Progenitor cell of endocrine pancreas (in vitro differentiated cells): ENCODE results near the gene GMDS. TPM values are rescaled to one million over a fixed set of nuclear protein-coding genes. Genes with fewer than 3 reads are reported as not detected.

Source experiments
- DNase-seq: peaks from one replicate; pipeline ENCODE4 v3.0.0; 2021; ENCODE audit warnings: low spot score; ENCODE audit not compliant: unreplicated experiment
- H3K27ac Mint-ChIP-seq: 2 replicates; pipeline ENCODE4 v1.8.0; 2021; ENCODE audit warnings: mild to moderate bottlenecking, moderate library complexity, mixed read lengths
- H3K27me3 Mint-ChIP-seq: 2 replicates; pipeline ENCODE4 v1.8.0; 2021; ENCODE audit warnings: mixed read lengths
- H3K36me3 Mint-ChIP-seq: 2 replicates; pipeline ENCODE4 v1.8.0; 2022; ENCODE audit warnings: mixed read lengths; ENCODE audit not compliant: insufficient read depth
- H3K4me1 Mint-ChIP-seq: 2 replicates; pipeline ENCODE4 v1.8.0; 2021; ENCODE audit warnings: low read depth, mixed read lengths
- H3K4me3 Mint-ChIP-seq: 2 replicates; pipeline ENCODE4 v1.8.0; 2021; ENCODE audit warnings: low read depth, mild to moderate bottlenecking, moderate library complexity, mixed read lengths
- H3K9me3 Mint-ChIP-seq: 2 replicates; pipeline ENCODE4 v1.8.0; 2021; ENCODE audit warnings: low read depth, mixed read lengths
- CTCF ChIP-seq: fragments of 200-600 bp; sonication (generic); IDR thresholded peaks from one replicate; pipeline ENCODE4 v1.5.0; 2021; ENCODE audit warnings: antibody characterized with exemption, mild to moderate bottlenecking; ENCODE audit not compliant: unreplicated experiment
- total RNA-seq: library from RNA; stranded (reverse); gene quantifications from 2 replicates; pipeline ENCODE4 v1.2.1, GENCODE V29; 2021

GMDS gene
- total RNA-seq, 1 donor from 2014 or later, result 17.2 TPM

GRCh38 chr6:2191390-2191740 lies 54.0 kb downstream of the GMDS start:
- peaks cover 3% of the 10 kb centered on the region for H3K4me1 Mint-ChIP-seq
- H3K27me3 Mint-ChIP-seq, result peaks cover 3% of the 10 kb centered on the region
- DNase-seq, result no peak
- H3K36me3 Mint-ChIP-seq, result no peaks in the 10 kb centered on the region
- H3K27ac Mint-ChIP-seq, result no peak overlapping the region
- no peaks in the 10 kb centered on the region for H3K9me3 Mint-ChIP-seq
- TF ChIP-seq CTCF, result no peak
- no peak overlapping the region for H3K4me3 Mint-ChIP-seq

GRCh38 chr6:2190661-2191389 lies 54.6 kb downstream of the GMDS start:
- Mint-ChIP-seq H3K36me3 (no peaks in the 10 kb centered on the region), H3K27ac (no peak overlapping the region), H3K4me1 (peaks cover 3% of the 10 kb centered on the region), H3K9me3 (no peaks in the 10 kb centered on the region), H3K27me3 (peaks cover 3% of the 10 kb centered on the region), H3K4me3 (no peak overlapping the region)
- TF ChIP-seq CTCF, result no peak
- DNase-seq, result no peak

- Mint-ChIP-seq H3K36me3 (no peaks in the 10 kb centered on the region), H3K27ac (no peak overlapping the region), H3K4me1 (peaks cover 3% of the 10 kb centered on the region), H3K4me3 (no peak overlapping the region), H3K27me3 (peaks cover 3% of the 10 kb centered on the region), H3K9me3 (no peaks in the 10 kb centered on the region)
- no peak for TF ChIP-seq CTCF
- DNase-seq, result no peak
These were observed 56.5 kb downstream of the GMDS start for GRCh38 chr6:2188856-2189384.

GRCh38 chr6:2188397-2188796 lies 57.0 kb downstream of the GMDS start:
- peaks cover 3% of the 10 kb centered on the region for H3K4me1 Mint-ChIP-seq
- no peak overlapping the region for H3K4me3 Mint-ChIP-seq
- no peak for DNase-seq
- H3K36me3 Mint-ChIP-seq, result no peaks in the 10 kb centered on the region
- no peak for TF ChIP-seq CTCF
- no peaks in the 10 kb centered on the region for H3K9me3 Mint-ChIP-seq
- H3K27ac Mint-ChIP-seq, result no peak overlapping the region
- H3K27me3 Mint-ChIP-seq, result peaks cover 3% of the 10 kb centered on the region

- no peak for TF ChIP-seq CTCF
- Mint-ChIP-seq H3K27me3 (peaks cover 3% of the 10 kb centered on the region), H3K9me3 (no peaks in the 10 kb centered on the region), H3K36me3 (no peaks in the 10 kb centered on the region), H3K27ac (no peak overlapping the region), H3K4me1 (peaks cover 3% of the 10 kb centered on the region), H3K4me3 (no peak overlapping the region)
- no peak for DNase-seq
These were observed 57.6 kb downstream of the GMDS start for GRCh38 chr6:2187826-2188225.
